HepG2 (cell line): ENCODE data around the gene FNDC8. TPM values are rescaled to one million over a fixed set of nuclear protein-coding genes. Genes with fewer than 3 reads are reported as not detected.

Experiments
- KLF6 ChIP-seq: IDR thresholded peaks from 2 replicates; pipeline ENCODE4 v1.8.0; 2016; ENCODE audit warnings: missing biosample characterization, missing genetic modification reagents
- RBAK ChIP-seq: sonication (generic); formaldehyde crosslinking; IDR thresholded peaks from 2 replicates; pipeline ENCODE4 v1.5.1; 2020; ENCODE audit warnings: mild to moderate bottlenecking, missing genetic modification reagents
- RNF219 ChIP-seq: sonication (generic); formaldehyde crosslinking; IDR thresholded peaks from 2 replicates; pipeline ENCODE4 v1.5.0; 2020; ENCODE audit warnings: mild to moderate bottlenecking, missing genetic modification reagents
- SP1 ChIP-seq, 2 experiments: fragments of 450-650 bp in 1 of 2; sonication (generic) in 1 of 2; formaldehyde crosslinking in 1 of 2; IDR thresholded peaks; 2 replicates each; pipeline versions ENCODE4 v1.4.0 to v1.6.1; 2016 to 2020; ENCODE audit warnings: missing genetic modification reagents in 1 of 2
- SPEN ChIP-seq: sonication (generic); formaldehyde crosslinking; IDR thresholded peaks from 2 replicates; pipeline ENCODE4 v1.5.1; 2020; ENCODE audit warnings: low read depth, mild to moderate bottlenecking, missing genetic modification reagents
- STAG1 ChIP-seq: sonication (generic); formaldehyde crosslinking; IDR thresholded peaks from 2 replicates; pipeline ENCODE4 v1.4.0; 2020; ENCODE audit warnings: missing genetic modification reagents
- ZNF224 ChIP-seq: sonication (generic); formaldehyde crosslinking; IDR thresholded peaks from 2 replicates; pipeline ENCODE4 v1.5.0; 2020; ENCODE audit warnings: mild to moderate bottlenecking, missing genetic modification reagents
- ZNF30 ChIP-seq: sonication (generic); formaldehyde crosslinking; IDR thresholded peaks from 2 replicates; pipeline ENCODE4 v1.5.0; 2020; ENCODE audit warnings: mild to moderate bottlenecking, missing genetic modification reagents
- ZNF407 ChIP-seq: sonication (generic); formaldehyde crosslinking; IDR thresholded peaks from one replicate; pipeline ENCODE4 v1.5.1; 2020; ENCODE audit warnings: mild to moderate bottlenecking, missing genetic modification reagents; ENCODE audit errors: not compliant biosample characterization
- ZNF562 ChIP-seq: sonication (generic); formaldehyde crosslinking; IDR thresholded peaks from 2 replicates; pipeline ENCODE4 v1.8.0; 2022; ENCODE audit warnings: missing genetic modification reagents, borderline replicate concordance
- ZNF850 ChIP-seq: sonication (generic); formaldehyde crosslinking; conservative IDR thresholded peaks from 2 replicates; pipeline ENCODE4 v1.9.0; 2021; ENCODE audit warnings: mild to moderate bottlenecking, missing genetic modification reagents
- ZSCAN31 ChIP-seq: sonication (generic); formaldehyde crosslinking; IDR thresholded peaks from 2 replicates; pipeline ENCODE4 v1.5.0; 2020; ENCODE audit warnings: low read depth, mild to moderate bottlenecking, missing genetic modification reagents
- polyA plus RNA-seq, 8 experiments: library from polyadenylated mRNA; depleted of rRNA in 3 of 8; stranded (reverse) in 7 of 8; unstranded in 1 of 8; fragments of >200 nt; fragmentation: Illumina TruSeq in 4 of 8; extraction: Trizol in 4 of 8; gene quantifications; 2 replicates each; pipeline versions ENCODE4 v1.2.1 to v1.2.3, GENCODE V29; 2011 to 2016; ENCODE audit warnings: low read depth in 4 of 8, missing spikeins in 1 of 8, mixed read lengths in 1 of 8; ENCODE audit not compliant: insufficient read depth in 1 of 8
- total RNA-seq, 5 experiments: library from RNA; depleted of rRNA; stranded (reverse); fragments of >200 nt; fragmentation: Illumina TruSeq; extraction: Trizol; gene quantifications; 2 replicates each; pipeline ENCODE4 v1.2.3, GENCODE V29; 2016; ENCODE audit warnings: low read depth in 1 of 5
- TF ChIP-seq, protein P1 (sequence below): sonication (generic); formaldehyde crosslinking; IDR thresholded peaks from 2 replicates; pipeline ENCODE4 v1.4.0; 2020; ENCODE audit warnings: mild to moderate bottlenecking, missing genetic modification reagents

FNDC8 gene
- total and polyA plus RNA-seq, 2 of the 13 experiments (the other 11 are each of a cell fraction or from before 2014, with no cell fraction given): not detected

- TF ChIP-seq ZNF850 (CRISPR knock-in tag): no peak
- no peak for TF ChIP-seq RBAK (CRISPR knock-in tag)
- TF ChIP-seq SPEN (CRISPR knock-in tag): 0 out of 2 replicates have a peak, but pooled peaks have one; percentile 6
- no peak for TF ChIP-seq SP1 (IDR thresholded peaks at IDR 0.05)
- TF ChIP-seq SP1 (CRISPR knock-in tag; IDR thresholded peaks at IDR 0.05): no peak
- TF ChIP-seq ZNF224 (CRISPR knock-in tag): no peak
- no peak for TF ChIP-seq KLF6 (CRISPR knock-in tag)
- TF ChIP-seq ZNF407 (CRISPR knock-in tag): no peak
- no peak for TF ChIP-seq ZNF562 (CRISPR knock-in tag)
- TF ChIP-seq RNF219 (CRISPR knock-in tag): no peak
- no peak for TF ChIP-seq STAG1 (CRISPR knock-in tag)
- no peak for TF ChIP-seq ZSCAN31
- TF ChIP-seq, protein P1, sequence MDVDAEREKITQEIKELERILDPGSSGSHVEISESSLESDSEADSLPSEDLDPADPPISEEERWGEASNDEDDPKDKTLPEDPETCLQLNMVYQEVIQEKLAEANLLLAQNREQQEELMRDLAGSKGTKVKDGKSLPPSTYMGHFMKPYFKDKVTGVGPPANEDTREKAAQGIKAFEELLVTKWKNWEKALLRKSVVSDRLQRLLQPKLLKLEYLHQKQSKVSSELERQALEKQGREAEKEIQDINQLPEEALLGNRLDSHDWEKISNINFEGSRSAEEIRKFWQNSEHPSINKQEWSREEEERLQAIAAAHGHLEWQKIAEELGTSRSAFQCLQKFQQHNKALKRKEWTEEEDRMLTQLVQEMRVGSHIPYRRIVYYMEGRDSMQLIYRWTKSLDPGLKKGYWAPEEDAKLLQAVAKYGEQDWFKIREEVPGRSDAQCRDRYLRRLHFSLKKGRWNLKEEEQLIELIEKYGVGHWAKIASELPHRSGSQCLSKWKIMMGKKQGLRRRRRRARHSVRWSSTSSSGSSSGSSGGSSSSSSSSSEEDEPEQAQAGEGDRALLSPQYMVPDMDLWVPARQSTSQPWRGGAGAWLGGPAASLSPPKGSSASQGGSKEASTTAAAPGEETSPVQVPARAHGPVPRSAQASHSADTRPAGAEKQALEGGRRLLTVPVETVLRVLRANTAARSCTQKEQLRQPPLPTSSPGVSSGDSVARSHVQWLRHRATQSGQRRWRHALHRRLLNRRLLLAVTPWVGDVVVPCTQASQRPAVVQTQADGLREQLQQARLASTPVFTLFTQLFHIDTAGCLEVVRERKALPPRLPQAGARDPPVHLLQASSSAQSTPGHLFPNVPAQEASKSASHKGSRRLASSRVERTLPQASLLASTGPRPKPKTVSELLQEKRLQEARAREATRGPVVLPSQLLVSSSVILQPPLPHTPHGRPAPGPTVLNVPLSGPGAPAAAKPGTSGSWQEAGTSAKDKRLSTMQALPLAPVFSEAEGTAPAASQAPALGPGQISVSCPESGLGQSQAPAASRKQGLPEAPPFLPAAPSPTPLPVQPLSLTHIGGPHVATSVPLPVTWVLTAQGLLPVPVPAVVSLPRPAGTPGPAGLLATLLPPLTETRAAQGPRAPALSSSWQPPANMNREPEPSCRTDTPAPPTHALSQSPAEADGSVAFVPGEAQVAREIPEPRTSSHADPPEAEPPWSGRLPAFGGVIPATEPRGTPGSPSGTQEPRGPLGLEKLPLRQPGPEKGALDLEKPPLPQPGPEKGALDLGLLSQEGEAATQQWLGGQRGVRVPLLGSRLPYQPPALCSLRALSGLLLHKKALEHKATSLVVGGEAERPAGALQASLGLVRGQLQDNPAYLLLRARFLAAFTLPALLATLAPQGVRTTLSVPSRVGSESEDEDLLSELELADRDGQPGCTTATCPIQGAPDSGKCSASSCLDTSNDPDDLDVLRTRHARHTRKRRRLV (CRISPR knock-in tag): no peak
- no peak for TF ChIP-seq ZNF30 (CRISPR knock-in tag)
Observed at GRCh38 chr17:35088356-35088880, 33.0 kb upstream of the FNDC8 start (continued).
